ENCODE data around the gene BTBD2. TPM values are rescaled to one million over a fixed set of nuclear protein-coding genes. Genes with fewer than 3 reads are reported as not detected.
A peak's percentile ranks its signal among the peaks of the same experiment; 100 is the strongest.

The BTBD2 gene
- total and polyA plus RNA-seq, 2 experiments from 2014 or later: 23.8 to 130 TPM

GRCh38 chr19:2042485-2043250 lies 27.2 kb upstream of the BTBD2 start:
- H4K20me1 ChIP-seq (replicated peaks; ENCODE audit: insufficient read depth): peaks cover 6% of the 10 kb centered on the region
- peak overlapping the region; percentile 48; the same call in 1 of the 2 replicates for H3K4me3 ChIP-seq
- no peak for TF ChIP-seq STAT1 (IDR thresholded peaks at IDR 0.05; ENCODE audit: unreplicated experiment)
- no peak for TF ChIP-seq REST (IDR thresholded peaks at IDR 0.05; ENCODE audit: unreplicated experiment)
- TF ChIP-seq CTCF (conservative IDR thresholded peaks at IDR 0.05; ENCODE audit: low read depth in 2 of 2): 0 out of 4 replicates have a peak, but pooled peaks of 1 of the 2 experiments have one; percentile 9

GRCh38 chr19:2041683-2042484 lies 26.4 kb upstream of the BTBD2 start:
- Histone ChIP-seq H3K36me3 (ENCODE audit: insufficient read depth) (peaks cover 8% of the 10 kb centered on the region; the same call in 1 of the 2 replicates), H3K4me2 (peak overlapping the region; percentile 80), H3F3A (replicated peaks; ENCODE audit: low read depth) (peaks cover 29% of the 10 kb centered on the region), H2AFZ (0 out of 2 replicates have a peak overlapping the region, but pooled peaks have one; percentile 63), H3K9me2 (ENCODE audit: insufficient read depth) (no peaks in the 10 kb centered on the region), H3K4me3 (peak overlapping the region; percentile 49; the same call in 1 of the 2 replicates), H3K27ac (ENCODE audit: low read depth) (peak overlapping the region; percentile 99), H3K27me3 (ENCODE audit: insufficient read depth) (no peaks in the 10 kb centered on the region), H3K79me2 (replicated peaks; ENCODE audit: insufficient read depth) (peaks cover 3% of the 10 kb centered on the region), H4K20me1 (replicated peaks; ENCODE audit: insufficient read depth) (peaks cover 6% of the 10 kb centered on the region), H3K4me1 (ENCODE audit: insufficient read depth) (peaks cover 15% of the 10 kb centered on the region)
- peak; percentile 97 for DNase-seq (ENCODE audit: low spot score)
- Mint-ChIP-seq H3K36me3 (ENCODE audit: low read depth) (peaks cover 20% of the 10 kb centered on the region; the same call in 2 of the 3 replicates), H3K4me1 (peaks cover 9% of the 10 kb centered on the region; the same call in 2 of the 3 replicates), H3K9me3 (peaks cover 1% of the 10 kb centered on the region; the same call in 1 of the 3 replicates), H3K27me3 (ENCODE audit: insufficient read depth, low read depth, poor library complexity) (peaks cover 13% of the 10 kb centered on the region), H3K27ac (peak overlapping the region; percentile 90), H3K4me3 (peak overlapping the region; percentile 34; the same call in 2 of the 3 replicates)
- TF ChIP-seq CREB1 (CRISPR knock-in tag; IDR thresholded peaks at IDR 0.05; ENCODE audit: low read depth): peak; percentile 65
- TF ChIP-seq POLR2AphosphoS5 (IDR thresholded peaks at IDR 0.05; ENCODE audit: low read depth): peak; percentile 9
- TF ChIP-seq, protein P1, sequence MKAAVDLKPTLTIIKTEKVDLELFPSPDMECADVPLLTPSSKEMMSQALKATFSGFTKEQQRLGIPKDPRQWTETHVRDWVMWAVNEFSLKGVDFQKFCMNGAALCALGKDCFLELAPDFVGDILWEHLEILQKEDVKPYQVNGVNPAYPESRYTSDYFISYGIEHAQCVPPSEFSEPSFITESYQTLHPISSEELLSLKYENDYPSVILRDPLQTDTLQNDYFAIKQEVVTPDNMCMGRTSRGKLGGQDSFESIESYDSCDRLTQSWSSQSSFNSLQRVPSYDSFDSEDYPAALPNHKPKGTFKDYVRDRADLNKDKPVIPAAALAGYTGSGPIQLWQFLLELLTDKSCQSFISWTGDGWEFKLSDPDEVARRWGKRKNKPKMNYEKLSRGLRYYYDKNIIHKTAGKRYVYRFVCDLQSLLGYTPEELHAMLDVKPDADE (IDR thresholded peaks at IDR 0.05): no peak
- ATAC-seq: peak; percentile 86

More at GRCh38 chr19:2042485-2043250, 27.2 kb upstream of the BTBD2 start:
- peak overlapping the region; percentile 34; the same call in 2 of the 3 replicates for H3K4me3 Mint-ChIP-seq
- H3K27me3 Mint-ChIP-seq (ENCODE audit: insufficient read depth, low read depth, poor library complexity): peaks cover 12% of the 10 kb centered on the region
- H2AFZ ChIP-seq: 0 out of 2 replicates have a peak overlapping the region, but pooled peaks have one; percentile 63
- H3F3A ChIP-seq (replicated peaks; ENCODE audit: low read depth): peaks cover 27% of the 10 kb centered on the region
- peaks cover 8% of the 10 kb centered on the region; the same call in 2 of the 3 replicates for H3K4me1 Mint-ChIP-seq
- ATAC-seq (peak; percentile 9), DNase-seq (ENCODE audit: low spot score) (peak; percentile 54)
- no peaks in the 10 kb centered on the region for H3K9me3 Mint-ChIP-seq
- peaks cover 3% of the 10 kb centered on the region for H3K79me2 ChIP-seq (replicated peaks; ENCODE audit: insufficient read depth)
- peaks cover 8% of the 10 kb centered on the region; the same call in 1 of the 2 replicates for H3K36me3 ChIP-seq (ENCODE audit: insufficient read depth)
- H3K27ac Mint-ChIP-seq: peak overlapping the region; percentile 90
- peaks cover 15% of the 10 kb centered on the region for H3K4me1 ChIP-seq (ENCODE audit: insufficient read depth)
- peak overlapping the region; percentile 78 for H3K4me2 ChIP-seq
- H3K9me2 ChIP-seq (ENCODE audit: insufficient read depth): no peaks in the 10 kb centered on the region
- peaks cover 18% of the 10 kb centered on the region; the same call in 2 of the 3 replicates for H3K36me3 Mint-ChIP-seq (ENCODE audit: low read depth)
- no peaks in the 10 kb centered on the region for H3K27me3 ChIP-seq (ENCODE audit: insufficient read depth)
- peak overlapping the region; percentile 99 for H3K27ac ChIP-seq (ENCODE audit: low read depth)
